Activated CD4-positive, CD25-positive, alpha-beta regulatory T cell treated with anti-CD3 and anti-CD28 coated beads, Interleukin-2, amount 50 U/mL, for 72 hours (primary cell): ENCODE data around the gene ZNF775.

Source experiments
- DNase-seq: peaks from one replicate; pipeline ENCODE4 v3.0.0; 2021

ZNF775 gene

DNA sequence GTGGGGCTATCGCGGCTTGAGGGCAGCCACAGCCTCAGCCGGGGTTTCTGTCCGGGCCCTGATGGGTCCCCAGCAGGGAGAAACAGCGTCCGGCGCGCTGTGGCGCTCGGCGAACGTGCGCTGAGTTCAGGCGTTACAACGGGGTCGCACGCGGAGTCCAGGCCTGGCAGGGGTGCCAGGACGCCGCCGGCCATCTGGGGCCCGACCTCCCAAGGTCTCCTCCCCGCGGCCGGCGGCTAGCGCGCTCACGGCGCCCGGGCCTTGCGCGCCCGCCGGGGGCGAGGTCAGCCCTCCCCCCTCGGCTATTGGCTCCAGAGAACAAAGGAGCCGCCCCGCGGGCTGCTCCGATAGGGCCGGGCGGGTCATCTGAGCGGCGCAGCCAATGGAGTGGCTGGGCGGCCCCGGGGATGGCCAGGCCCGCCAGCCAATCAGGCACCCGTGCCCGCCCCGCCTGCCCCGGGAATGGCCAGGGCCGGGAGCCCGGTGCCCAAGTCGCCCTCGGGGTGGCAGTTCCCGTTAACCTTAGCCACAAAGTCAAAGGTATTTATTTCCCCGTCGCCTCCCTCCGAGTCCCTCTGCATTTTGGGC, at the start of gene ZNF775:
Gene ZNF775, plus strand, starts transcription at position 478 of the 588 bp plus-strand sequence. CDS start 9,141 bp downstream, outside the sequence.
- DNase-seq = peak; percentile 93

DNA sequence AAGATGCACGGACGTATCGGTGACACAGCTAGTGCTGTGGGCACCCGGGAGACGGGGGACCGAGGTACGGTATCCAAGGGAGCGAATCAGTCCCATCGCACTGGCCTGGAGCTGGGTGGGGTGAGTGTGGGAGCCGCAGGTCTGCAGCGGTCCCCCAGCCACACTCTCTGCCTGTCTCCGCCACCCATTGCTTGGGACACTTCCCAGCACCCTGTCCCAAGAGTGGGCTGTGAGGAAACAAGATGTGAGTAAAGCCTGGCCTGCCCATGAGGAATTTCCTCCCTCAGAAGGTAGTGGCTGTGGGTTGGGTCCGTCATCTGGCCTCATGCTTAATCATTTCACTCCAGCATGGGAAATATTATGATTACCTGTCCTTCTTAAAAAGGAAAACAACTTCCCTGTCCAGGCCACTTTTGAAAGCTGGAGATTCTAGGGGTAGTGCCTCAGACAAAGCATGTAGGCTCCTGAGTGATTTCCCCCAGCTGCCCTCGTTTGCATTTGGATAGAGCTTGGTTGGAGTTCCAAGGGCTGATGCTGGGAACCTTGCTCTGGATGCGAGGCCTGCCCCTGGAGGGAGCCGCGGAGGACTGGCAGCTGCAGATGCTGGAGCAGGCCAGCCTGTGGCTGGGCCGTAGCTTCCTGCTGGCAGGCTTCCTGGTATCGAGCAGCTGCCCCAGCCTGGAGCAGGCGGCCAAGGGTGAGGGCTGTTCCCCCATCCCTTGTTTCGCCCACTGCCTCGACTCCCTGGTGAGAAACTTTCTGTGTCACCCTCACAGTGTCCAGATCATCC, 49.6 kb upstream of the ZNF775 start:
- DNase-seq = no peak

DNA sequence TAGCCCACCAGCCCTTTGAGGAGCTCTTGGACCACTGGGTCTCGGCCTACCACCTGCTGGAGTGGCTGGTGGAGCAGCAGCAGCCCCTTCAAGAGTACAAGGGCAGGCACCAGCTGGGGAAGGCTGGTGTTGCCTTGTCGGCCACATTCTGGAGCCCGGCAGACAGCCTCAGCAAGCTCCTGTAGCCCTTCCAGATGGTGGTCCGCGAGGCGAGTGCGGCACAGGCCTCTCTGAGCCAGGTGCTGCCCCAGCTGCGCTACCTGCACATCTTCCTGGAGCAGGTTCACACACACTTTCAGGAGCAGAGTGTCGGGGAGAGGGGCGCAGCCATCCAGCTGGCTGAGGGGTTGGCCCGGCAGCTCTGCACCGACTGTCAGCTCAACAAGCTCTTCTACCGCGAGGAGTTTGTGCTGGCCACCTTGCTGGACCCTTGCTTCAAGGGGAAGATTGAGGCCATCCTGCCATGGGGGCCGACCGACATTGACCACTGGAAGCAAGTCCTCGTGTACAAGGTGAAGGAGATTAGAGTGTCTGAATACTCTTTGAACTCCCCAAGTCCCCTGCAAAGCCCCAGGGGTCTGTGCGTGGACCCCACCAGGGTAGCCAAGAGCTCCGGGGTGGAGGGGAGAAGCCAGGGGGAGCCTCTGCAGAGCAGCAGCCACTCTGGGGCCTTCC, 48.8 kb upstream of the ZNF775 start:
- DNase-seq = no peak

DNA sequence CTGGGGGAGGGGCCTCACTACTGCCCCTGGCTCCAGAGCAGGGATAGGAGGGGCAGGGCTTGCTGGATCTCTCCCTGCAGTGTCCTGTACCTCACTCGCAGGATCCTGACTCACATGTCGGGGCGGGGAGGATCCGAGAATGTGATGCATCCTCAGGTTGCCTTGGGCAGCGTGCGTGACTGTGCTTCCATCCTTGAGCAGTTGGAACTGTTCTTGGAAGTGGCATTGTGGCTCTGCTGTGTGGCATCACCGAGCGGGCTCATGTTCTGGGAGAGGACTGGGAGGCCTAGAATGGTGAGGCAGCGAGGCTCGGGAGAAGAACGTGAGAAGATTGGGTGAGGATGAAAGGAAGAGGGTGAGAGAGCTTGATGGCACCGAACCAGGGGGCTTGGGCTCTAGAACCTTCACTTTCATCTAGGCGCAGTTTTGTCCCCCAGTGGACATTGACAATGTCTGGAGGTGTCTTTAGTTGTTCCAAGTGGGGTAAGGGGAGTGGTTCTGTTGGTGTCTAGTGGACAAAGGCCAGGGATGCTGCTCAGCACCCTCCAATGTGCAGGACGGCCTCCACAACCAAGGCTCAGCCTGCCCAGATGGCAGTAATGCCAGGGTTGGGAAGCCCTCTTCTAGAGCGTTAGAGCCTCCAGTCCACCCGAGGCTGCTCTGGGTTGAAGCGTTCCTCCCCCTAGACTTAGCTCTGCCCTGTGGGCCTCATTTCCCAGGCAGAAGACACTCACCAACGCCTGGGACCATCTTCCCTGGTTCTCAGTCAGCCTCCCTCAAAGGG, 46.1 kb upstream of the ZNF775 start:
- no peak for DNase-seq

GRCh38 chr7:150333659-150334058, 45.5 kb upstream of the ZNF775 start:
- DNase-seq = no peak

GRCh38 chr7:150334108-150334507, 45.0 kb upstream of the ZNF775 start:
- DNase-seq = no peak

- no peak for DNase-seq
Measured at GRCh38 chr7:150335108-150335773, 43.9 kb upstream of the ZNF775 start.

DNA sequence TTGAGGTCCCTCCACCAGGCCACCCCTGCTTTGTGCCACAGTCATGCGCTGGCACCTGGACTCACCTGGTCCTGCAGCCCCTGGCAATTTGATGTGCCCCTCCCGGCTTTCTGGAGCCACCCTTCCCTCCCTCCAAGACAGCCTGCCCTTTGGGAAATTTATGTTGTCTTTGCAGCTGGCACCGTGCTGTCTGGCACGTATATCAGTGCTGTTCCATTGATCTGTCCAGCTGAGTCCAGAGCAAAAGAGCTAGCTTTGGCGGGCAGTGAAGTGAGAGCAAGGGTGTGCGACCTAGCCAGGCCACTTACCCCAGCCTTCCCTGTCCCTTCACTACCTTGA, 43.4 kb upstream of the ZNF775 start:
- DNase-seq = no peak

DNA sequence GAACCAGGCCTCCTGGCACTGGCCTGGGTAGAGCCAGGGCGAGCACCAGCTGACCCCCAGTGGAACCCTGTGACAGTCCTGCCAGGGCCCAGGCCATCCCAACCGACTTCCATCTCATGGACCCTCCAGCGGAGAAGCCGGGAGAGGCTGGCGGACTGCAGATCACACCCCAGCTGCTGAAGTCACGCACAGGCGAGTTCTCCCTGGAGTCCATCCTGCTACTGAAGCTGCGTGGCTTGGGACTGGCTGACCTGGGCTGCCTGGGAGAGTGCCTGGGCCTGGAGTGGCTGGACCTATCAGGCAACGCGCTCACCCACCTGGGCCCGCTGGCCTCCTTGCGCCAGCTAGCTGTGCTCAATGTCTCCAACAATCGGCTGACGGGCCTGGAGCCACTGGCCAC, 42.4 kb upstream of the ZNF775 start:
- no peak for DNase-seq

- no peak for DNase-seq
Measured at GRCh38 chr7:150337179-150337578, 42.0 kb upstream of the ZNF775 start.

- no peak for DNase-seq
Measured at GRCh38 chr7:150337659-150338081, 41.5 kb upstream of the ZNF775 start.

GRCh38 chr7:150338166-150338829, 40.8 kb upstream of the ZNF775 start:
- no peak for DNase-seq

DNA sequence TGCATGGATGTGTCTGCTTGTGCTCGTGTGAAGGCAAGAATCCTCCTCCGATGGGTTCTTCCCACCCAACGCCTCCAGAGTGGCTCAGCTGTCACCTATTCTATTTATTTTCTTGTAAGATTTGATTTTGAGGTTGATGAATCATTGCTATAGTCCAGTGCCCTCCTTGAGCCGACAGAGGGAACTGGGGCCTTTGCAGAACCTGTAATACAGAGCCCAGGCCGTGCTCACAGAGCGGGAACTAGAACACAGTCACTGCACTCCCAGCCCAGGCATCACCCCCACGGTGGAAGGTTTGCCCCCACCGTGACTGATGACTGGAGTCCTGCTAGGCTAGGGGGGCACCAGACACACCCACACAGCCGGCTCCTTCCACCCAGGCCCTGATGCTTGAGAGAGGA, 39.7 kb upstream of the ZNF775 start:
- DNase-seq = no peak

DNA sequence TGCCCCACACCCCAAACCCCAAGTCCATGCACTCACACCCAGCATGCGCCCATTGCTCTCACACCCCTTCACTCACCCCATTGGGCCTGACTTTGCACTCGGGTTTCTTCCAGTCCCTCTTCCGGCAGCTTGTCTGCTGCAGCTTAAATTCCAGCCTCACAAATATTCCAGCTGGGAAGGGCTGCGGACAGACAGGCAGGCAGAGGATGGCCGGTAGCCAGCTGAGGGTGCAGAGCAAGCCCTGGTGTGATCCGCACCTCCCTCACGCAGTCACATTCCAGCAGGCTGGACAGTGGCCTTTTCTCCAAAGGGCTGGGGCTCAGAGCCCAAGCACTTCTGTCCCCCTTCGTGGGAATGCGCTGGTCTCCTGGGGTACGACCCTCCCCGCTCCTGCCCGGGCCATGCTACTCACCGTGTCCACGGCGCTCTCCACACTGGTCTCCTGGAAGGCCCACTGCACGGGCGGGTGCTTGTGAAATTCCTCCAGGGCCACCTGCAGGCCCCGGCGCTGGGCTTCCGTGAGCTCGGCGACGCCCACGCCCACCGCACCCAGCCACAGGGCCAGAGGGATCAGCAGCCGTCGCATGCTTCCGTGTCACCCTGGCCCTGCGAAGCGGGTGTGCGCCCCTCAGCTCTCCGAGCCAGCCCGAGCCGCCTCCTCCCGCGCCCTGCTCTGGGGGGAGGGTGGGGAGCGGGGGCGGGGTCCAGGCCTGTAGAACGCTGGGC, 38.9 kb upstream of the ZNF775 start:
- DNase-seq = no peak

GRCh38 chr7:150340875-150341262, 38.3 kb upstream of the ZNF775 start:
- no peak for DNase-seq

- DNase-seq = no peak
Measured at GRCh38 chr7:150341263-150342120, 37.6 kb upstream of the ZNF775 start, which contains the start of gene RARRES2. Gene RARRES2 (minus strand): TSS chr7:150341629. CDS start chr7:150340609, 1,020 bp downstream.

GRCh38 chr7:150342121-150342408, 37.1 kb upstream of the ZNF775 start:
- no peak for DNase-seq

DNA sequence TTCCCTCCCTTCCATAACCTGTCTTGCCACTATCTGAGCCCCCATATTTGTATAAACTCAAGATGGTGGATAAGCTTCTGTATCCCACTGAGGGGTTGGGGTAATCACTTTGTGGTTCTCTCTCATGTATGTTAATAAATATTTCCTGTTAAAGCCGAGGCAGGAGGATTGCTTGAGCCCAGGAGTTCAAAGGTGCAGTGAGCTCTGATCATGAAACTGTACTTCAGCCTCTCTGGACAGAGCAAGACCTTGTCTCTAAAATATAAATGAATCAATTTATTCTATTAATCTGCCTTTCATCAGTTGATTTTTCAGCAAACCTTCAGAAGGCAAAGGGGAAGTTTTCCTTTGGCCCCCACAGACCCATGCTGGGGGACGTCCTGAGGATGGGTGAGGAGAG, 35.9 kb upstream of the ZNF775 start:
- no peak for DNase-seq

DNA sequence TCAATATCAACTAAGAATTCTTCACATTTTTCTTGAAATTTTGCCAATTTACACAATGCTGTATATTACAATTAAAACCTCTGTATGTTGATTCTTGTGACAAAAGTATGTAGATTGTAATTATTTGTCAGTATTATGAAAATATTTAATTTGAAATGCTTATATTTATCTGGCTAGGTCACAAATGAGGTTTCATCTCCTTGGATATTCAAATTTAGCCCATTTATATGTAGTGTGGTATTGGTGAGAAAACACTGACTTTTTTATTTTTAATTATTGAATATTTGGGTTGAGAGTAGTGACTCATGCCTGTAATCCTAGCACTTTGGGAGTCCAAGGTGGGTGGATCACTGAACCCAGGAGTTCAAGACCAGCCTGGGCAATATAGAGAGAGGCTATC, 34.8 kb upstream of the ZNF775 start:
- DNase-seq = no peak

DNA sequence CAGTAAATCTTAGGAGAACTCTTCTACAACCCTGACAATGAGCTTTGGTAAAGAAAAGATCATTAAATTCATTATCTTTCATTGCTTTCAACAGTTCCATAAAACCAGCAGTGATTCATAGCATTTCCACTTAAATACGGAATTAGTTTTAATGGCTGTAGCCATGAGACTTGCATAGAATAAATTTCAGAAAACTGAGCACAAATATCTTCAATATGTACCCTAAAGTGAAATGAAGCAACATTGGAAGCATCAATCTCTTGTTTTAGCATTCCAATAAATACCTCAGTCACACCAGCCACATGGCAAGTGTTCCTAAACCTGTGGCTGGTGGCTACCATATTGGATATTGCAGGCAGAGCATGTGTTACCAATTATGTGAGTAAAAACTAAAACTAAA, 34.1 kb upstream of the ZNF775 start:
- DNase-seq = no peak

DNA sequence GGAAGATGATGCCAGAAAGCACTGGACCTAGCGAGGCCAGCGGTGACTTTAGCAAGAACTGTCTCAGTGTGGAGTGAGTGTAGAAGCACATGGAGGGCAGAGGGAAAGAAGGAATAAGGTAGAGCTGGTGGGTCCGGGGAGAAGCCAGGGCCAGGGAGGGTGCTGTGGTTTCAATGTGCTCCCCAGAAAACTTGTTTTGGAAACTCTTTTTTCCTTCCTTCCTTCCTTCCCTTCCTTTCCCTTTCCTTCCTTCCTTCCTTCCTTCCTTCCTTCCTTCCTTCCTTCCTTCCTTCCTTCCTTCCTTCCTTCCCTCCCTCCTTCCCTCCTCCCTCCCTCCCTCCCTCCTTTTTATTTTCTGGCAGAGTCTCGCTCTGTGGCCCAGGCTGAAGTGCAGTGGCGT, 32.2 kb upstream of the ZNF775 start:
- DNase-seq = no peak
